Common myeloid progenitor, CD34-positive (primary cell): ENCODE measurements around the gene PCDHB11. TPM values are rescaled to one million over a fixed set of nuclear protein-coding genes. Genes with fewer than 3 reads are reported as not detected.
"Not testable (repeated sequence)": the region's sequence is repeated elsewhere in the genome, so short reads cannot be mapped to it uniquely, and the experiment has no call there.

ENCODE experiments used
- CTCF ChIA-PET: fragments of 350-600 bp; sonication (Branson Sonifier 250); formaldehyde crosslinking; loops from one replicate; lab custom pipeline; 2021; ENCODE audit warnings: antibody characterized with exemption; lab: Charles Lee
- POLR2A ChIA-PET: fragments of 350-600 bp; sonication (Branson Sonifier 250); formaldehyde crosslinking; loops from one replicate; lab custom pipeline; 2021; ENCODE audit warnings: antibody characterized with exemption; lab: Charles Lee
- DNase-seq, 3 donors: peaks; one replicate each; pipeline versions ENCODE4 v3.0.0 to v3.0.0-alpha.2; 2013
- H3K27ac ChIP-seq, 2 experiments: 1 replicate in 1 of 2; 2 replicates in 1 of 2; pipeline ENCODE4 v1.7.0; 2013; ENCODE audit warnings: inconsistent platforms in 2 of 2, low read length in 2 of 2, mild to moderate bottlenecking in 2 of 2, low read depth in 1 of 2, moderate library complexity in 1 of 2; ENCODE audit not compliant: severe bottlenecking in 2 of 2, insufficient read depth in 1 of 2, poor library complexity in 1 of 2
- H3K27me3 ChIP-seq, 5 experiments: replicated peaks in 2 of 5; 1 replicate in 3 of 5; 2 replicates in 2 of 5; pipeline versions ENCODE4 v1.6.1 to v1.7.0; 2013; ENCODE audit warnings: low read length in 4 of 5, mild to moderate bottlenecking in 2 of 5, moderate library complexity in 2 of 5, inconsistent platforms in 1 of 5; ENCODE audit not compliant: insufficient read depth in 5 of 5, control insufficient read depth in 4 of 5
- H3K36me3 ChIP-seq, 4 experiments: 1 replicate in 2 of 4; 2 replicates in 2 of 4; pipeline versions ENCODE4 v1.6.1 to v1.7.0; 2013; ENCODE audit warnings: low read length in 3 of 4, control low read depth in 1 of 4, mild to moderate bottlenecking in 1 of 4; ENCODE audit not compliant: control insufficient read depth in 4 of 4, insufficient read depth in 4 of 4
- H3K4me1 ChIP-seq, 4 experiments: 1 replicate in 3 of 4; 2 replicates in 1 of 4; pipeline versions ENCODE4 v1.6.1 to v1.7.1; 2013; ENCODE audit warnings: low read length in 3 of 4, mild to moderate bottlenecking in 3 of 4, control low read depth in 1 of 4, inconsistent platforms in 1 of 4, moderate library complexity in 1 of 4; ENCODE audit not compliant: control insufficient read depth in 4 of 4, insufficient read depth in 4 of 4; ENCODE audit errors: control extremely low read depth in 1 of 4
- H3K4me3 ChIP-seq, 7 experiments: 1 replicate in 4 of 7; 2 replicates in 3 of 7; pipeline versions ENCODE4 v1.5.1 to v1.7.0; 2013; ENCODE audit warnings: mild to moderate bottlenecking in 7 of 7, low read length in 6 of 7, moderate library complexity in 6 of 7, inconsistent platforms in 2 of 7, low read depth in 2 of 7, control low read depth in 1 of 7; ENCODE audit not compliant: insufficient read depth in 4 of 7, control insufficient read depth in 1 of 7; ENCODE audit errors: extremely low read depth in 1 of 7
- H3K9me3 ChIP-seq, 5 experiments: 1 replicate in 4 of 5; 2 replicates in 1 of 5; pipeline versions ENCODE4 v1.6.1 to v1.7.1; 2013; ENCODE audit warnings: low read length in 4 of 5, mild to moderate bottlenecking in 2 of 5, inconsistent platforms in 1 of 5, low read depth in 1 of 5, moderate library complexity in 1 of 5; ENCODE audit not compliant: control insufficient read depth in 4 of 5, insufficient read depth in 2 of 5; ENCODE audit errors: control extremely low read depth in 1 of 5
- WGBS: methylation state at CpG from one replicate; pipeline ENCODE4 v1.1.5; 2013; ENCODE audit not compliant: insufficient coverage; 5-methylcytosine and 5-hydroxymethylcytosine counted together
- polyA plus RNA-seq: library from polyadenylated mRNA; unstranded; fragments of 120-200 nt; gene quantifications from one replicate; pipeline ENCODE4 v1.2.1, GENCODE V29; 2013

PCDHB11 gene
- polyA plus RNA-seq, result 0.05 TPM

- ChIA-PET CTCF (no interaction called here), POLR2A (interaction anchor here (0.5 to 1.0 kb wide), 2 partner anchors 33 to 39 kb away, joined by 3 read pairs; no protein-coding TSS in a partner anchor)
- Histone ChIP-seq H3K27me3 (peaks cover 3 to 31% (median 6%) of the 10 kb centered on the region in 5 experiments), H3K4me1 (no peaks in the 10 kb centered on the region), H3K27ac (no peak within 1 kb of the TSS), H3K4me3 (peak within 1 kb of the TSS in 1 of 7 experiments; percentile 19), H3K9me3 (peaks cover 11 to 35% (median 15%) of the 10 kb centered on the region in 5 experiments), H3K36me3 (no peaks in the 10 kb centered on the region)
- WGBS, result 42% methylated on average over 18 of the region's 21 CpGs
- peak in 2 of 3 donors; percentile 2 to 3 for DNase-seq
Observed at GRCh38 chr5:141199359-141200235, at the start of gene PCDHB11. Gene PCDHB11 (plus strand): TSS chr5:141199627. CDS start chr5:141199775, 148 bp downstream.

- ChIA-PET CTCF (no interaction called here), POLR2A (no interaction called here)
- no peak within 1 kb of the TSS for H3K4me3 ChIP-seq
- no peaks in the 10 kb centered on the region for H3K4me1 ChIP-seq
- peaks cover 5 to 28% (median 9%) of the 10 kb centered on the region in 5 experiments for H3K27me3 ChIP-seq
- WGBS, result 19% methylated on average over 18 of the region's 18 CpGs
- H3K36me3 ChIP-seq, result no peaks in the 10 kb centered on the region
- peaks cover 1 to 27% (median 18%) of the 10 kb centered on the region in 5 experiments for H3K9me3 ChIP-seq
- no peak within 1 kb of the TSS for H3K27ac ChIP-seq
- DNase-seq, result peak in 2 of 3 donors; percentile 3 to 6
Observed at GRCh38 chr5:141149812-141150211, 49.6 kb upstream of the PCDHB11 start, which contains the start of gene PCDHB6. Gene PCDHB6 (plus strand): TSS chr5:141150057. CDS start chr5:141150258, 201 bp downstream.

DNA sequence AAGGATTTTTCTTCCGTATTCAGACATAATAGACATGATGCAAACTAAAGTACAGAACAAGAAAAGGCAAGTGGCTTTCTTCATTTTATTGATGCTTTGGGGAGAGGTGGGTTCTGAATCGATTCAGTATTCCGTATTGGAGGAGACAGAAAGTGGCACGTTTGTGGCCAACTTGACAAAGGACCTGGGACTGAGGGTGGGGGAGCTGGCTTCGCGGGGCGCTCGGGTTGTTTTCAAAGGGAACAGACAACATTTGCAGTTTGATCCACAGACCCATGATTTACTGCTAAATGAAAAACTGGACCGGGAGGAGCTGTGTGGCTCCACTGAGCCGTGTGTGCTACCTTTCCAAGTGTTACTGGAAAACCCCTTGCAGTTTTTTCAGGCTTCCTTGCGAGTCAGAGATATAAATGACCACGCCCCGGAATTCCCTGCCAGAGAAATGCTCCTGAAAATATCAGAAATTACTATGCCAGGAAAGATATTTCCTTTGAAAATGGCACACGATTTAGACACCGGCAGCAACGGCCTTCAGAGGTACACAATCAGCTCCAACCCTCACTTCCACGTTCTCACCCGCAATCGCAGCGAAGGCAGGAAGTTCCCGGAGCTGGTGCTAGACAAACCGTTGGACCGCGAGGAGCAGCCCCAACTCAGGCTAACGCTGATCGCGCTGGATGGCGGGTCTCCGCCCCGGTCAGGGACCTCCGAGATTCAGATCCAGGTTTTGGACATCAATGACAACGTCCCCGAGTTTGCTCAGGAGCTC is 49.0 kb upstream of the PCDHB11 start:
- no peaks in the 10 kb centered on the region for H3K36me3 ChIP-seq
- DNase-seq, result no peak
- H3K4me3 ChIP-seq, result no peak overlapping the region
- no peaks in the 10 kb centered on the region for H3K4me1 ChIP-seq
- H3K27me3 ChIP-seq, result peaks cover 5 to 28% (median 9%) of the 10 kb centered on the region in 5 experiments
- peaks cover 1 to 28% (median 21%) of the 10 kb centered on the region in 5 experiments for H3K9me3 ChIP-seq
- CTCF ChIA-PET, result no interaction called here
- WGBS, result 42% methylated on average over 33 of the region's 33 CpGs
- POLR2A ChIA-PET, result no interaction called here
- H3K27ac ChIP-seq, result no peak overlapping the region

- no peaks in the 10 kb centered on the region for H3K36me3 ChIP-seq
- H3K4me3 ChIP-seq, result no peak overlapping the region
- CTCF ChIA-PET, result no interaction called here
- POLR2A ChIA-PET, result no interaction called here
- DNase-seq, result no peak
- WGBS, result 27% methylated on average over 13 of the region's 13 CpGs
- peaks cover 5 to 29% (median 9%) of the 10 kb centered on the region in 5 experiments for H3K27me3 ChIP-seq
- peaks cover 1 to 33% (median 22%) of the 10 kb centered on the region in 5 experiments for H3K9me3 ChIP-seq
- H3K27ac ChIP-seq, result no peak overlapping the region
- no peaks in the 10 kb centered on the region for H3K4me1 ChIP-seq
Observed at GRCh38 chr5:141150993-141151325, 48.5 kb upstream of the PCDHB11 start.

DNA sequence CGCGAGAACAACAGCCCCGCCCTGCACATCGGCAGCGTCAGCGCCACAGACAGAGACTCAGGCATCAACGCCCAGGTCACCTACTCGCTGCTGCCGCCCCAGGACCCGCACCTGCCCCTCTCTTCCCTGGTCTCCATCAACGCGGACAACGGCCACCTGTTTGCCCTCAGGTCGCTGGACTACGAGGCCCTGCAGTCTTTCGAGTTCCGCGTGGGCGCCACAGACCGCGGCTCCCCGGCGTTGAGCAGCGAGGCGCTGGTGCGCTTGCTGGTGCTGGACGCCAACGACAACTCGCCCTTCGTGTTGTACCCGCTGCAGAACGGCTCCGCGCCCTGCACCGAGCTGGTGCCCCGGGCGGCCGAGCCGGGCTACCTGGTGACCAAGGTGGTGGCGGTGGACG is 47.8 kb upstream of the PCDHB11 start:
- WGBS, result 24% methylated on average over 13 of the region's 41 CpGs
- H3K4me1 ChIP-seq, H3K36me3 ChIP-seq, CTCF ChIA-PET, DNase-seq, POLR2A ChIA-PET, H3K27ac ChIP-seq, H3K4me3 ChIP-seq: not testable (repeated sequence)
- peaks cover 1 to 39% (median 28%) of the 10 kb centered on the region in 5 experiments for H3K9me3 ChIP-seq
- peaks cover 5 to 36% (median 9%) of the 10 kb centered on the region in 5 experiments for H3K27me3 ChIP-seq

DNA sequence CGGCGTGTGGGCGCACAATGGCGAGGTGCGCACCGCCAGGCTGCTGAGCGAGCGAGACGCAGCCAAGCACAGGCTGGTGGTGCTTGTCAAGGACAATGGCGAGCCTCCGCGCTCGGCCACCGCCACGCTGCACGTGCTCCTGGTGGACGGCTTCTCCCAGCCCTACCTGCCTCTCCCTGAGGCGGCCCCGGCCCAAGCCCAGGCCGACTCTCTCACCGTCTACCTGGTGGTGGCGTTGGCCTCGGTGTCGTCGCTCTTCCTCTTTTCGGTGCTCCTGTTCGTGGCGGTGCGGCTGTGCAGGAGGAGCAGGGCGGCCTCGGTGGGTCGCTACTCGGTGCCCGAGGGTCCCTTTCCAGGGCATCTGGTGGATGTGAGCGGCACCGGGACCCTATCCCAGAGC is 47.3 kb upstream of the PCDHB11 start:
- H3K4me1 ChIP-seq, DNase-seq, H3K4me3 ChIP-seq, H3K27ac ChIP-seq, CTCF ChIA-PET, POLR2A ChIA-PET, H3K36me3 ChIP-seq: not testable (repeated sequence)
- Histone ChIP-seq H3K27me3 (peaks cover 5 to 40% (median 9%) of the 10 kb centered on the region in 5 experiments), H3K9me3 (peaks cover 3 to 44% (median 33%) of the 10 kb centered on the region in 5 experiments)
- 30% methylated on average over 10 of the region's 36 CpGs for WGBS
